Measurements from ENCODE around the gene PAX1. TPM values are rescaled to one million over a fixed set of nuclear protein-coding genes. Genes with fewer than 3 reads are reported as not detected.

The PAX1 gene
- not detected for total RNA-seq
- total RNA-seq, result 0 reads per million in 2 donors

GRCh38 chr20:21705575-21706260, at the start of gene PAX1:
PAX1 (plus strand) TSS chr20:21705664; CDS start chr20:21705713, 49 bp downstream.
- no peak within 1 kb of the TSS for H3K27ac Mint-ChIP-seq

GRCh38 chr20:21656308-21657067, 49.0 kb upstream of the PAX1 start:
- no peak for DNase-seq
- no peaks in the 10 kb centered on the region for H3K4me1 Mint-ChIP-seq
- no peaks in the 10 kb centered on the region for H3K36me3 Mint-ChIP-seq (ENCODE audit: low read depth)
- ATAC-seq, result no peak
- no peak overlapping the region for H3K27ac Mint-ChIP-seq
- H3K27me3 Mint-ChIP-seq, result peaks cover 12% of the 10 kb centered on the region
- H3K9me3 ChIP-seq (ENCODE audit: control insufficient read depth, low read length, poor library complexity, severe bottlenecking), result no peaks in the 10 kb centered on the region
- no peak overlapping the region for H3K4me3 Mint-ChIP-seq

More at GRCh38 chr20:21705575-21706260, at the start of gene PAX1:
- H3K4me1 Mint-ChIP-seq, result peaks cover 8% of the 10 kb centered on the region
- DNase-seq (no peak), ATAC-seq (no peak)
- no peaks in the 10 kb centered on the region for H3K9me3 ChIP-seq (ENCODE audit: control insufficient read depth, low read length, poor library complexity, severe bottlenecking)
- H3K27me3 Mint-ChIP-seq, result peaks cover 70% of the 10 kb centered on the region
- no peak within 1 kb of the TSS for H3K4me3 Mint-ChIP-seq
- peaks cover 18% of the 10 kb centered on the region for H3K36me3 Mint-ChIP-seq (ENCODE audit: low read depth)

- Mint-ChIP-seq H3K36me3 (ENCODE audit: low read depth) (no peaks in the 10 kb centered on the region), H3K4me3 (no peak overlapping the region), H3K4me1 (no peaks in the 10 kb centered on the region), H3K27ac (no peak overlapping the region), H3K27me3 (peaks cover 2% of the 10 kb centered on the region)
- DNase-seq (no peak), ATAC-seq (no peak)
- H3K9me3 ChIP-seq (ENCODE audit: control insufficient read depth, low read length, poor library complexity, severe bottlenecking), result no peaks in the 10 kb centered on the region
These were observed 43.9 kb upstream of the PAX1 start for GRCh38 chr20:21661488-21662055.

DNA sequence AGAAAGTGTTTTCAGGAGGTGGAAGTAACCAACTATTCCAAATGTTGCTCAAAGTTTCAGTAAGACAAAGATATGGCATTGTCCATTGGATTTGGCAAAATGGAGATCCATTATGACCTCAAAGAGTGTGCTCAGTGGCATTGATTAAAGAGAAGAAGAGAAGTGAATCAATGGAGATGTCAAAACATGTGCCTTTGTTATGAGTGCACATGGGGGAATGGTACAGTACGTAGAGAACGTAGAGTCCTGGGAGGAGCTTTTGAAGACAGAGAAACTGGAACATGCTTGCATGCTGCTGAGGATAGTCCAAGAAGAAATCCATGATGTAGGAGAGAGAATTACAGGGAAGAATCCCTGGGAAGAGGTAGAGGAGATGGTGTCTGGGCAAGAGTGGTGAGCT, 42.0 kb upstream of the PAX1 start:
- Mint-ChIP-seq H3K27me3 (no peaks in the 10 kb centered on the region), H3K27ac (no peak overlapping the region), H3K36me3 (ENCODE audit: low read depth) (no peaks in the 10 kb centered on the region), H3K4me3 (no peak overlapping the region), H3K4me1 (no peaks in the 10 kb centered on the region)
- DNase-seq (no peak), ATAC-seq (no peak)
- no peaks in the 10 kb centered on the region for H3K9me3 ChIP-seq (ENCODE audit: control insufficient read depth, low read length, poor library complexity, severe bottlenecking)

DNA sequence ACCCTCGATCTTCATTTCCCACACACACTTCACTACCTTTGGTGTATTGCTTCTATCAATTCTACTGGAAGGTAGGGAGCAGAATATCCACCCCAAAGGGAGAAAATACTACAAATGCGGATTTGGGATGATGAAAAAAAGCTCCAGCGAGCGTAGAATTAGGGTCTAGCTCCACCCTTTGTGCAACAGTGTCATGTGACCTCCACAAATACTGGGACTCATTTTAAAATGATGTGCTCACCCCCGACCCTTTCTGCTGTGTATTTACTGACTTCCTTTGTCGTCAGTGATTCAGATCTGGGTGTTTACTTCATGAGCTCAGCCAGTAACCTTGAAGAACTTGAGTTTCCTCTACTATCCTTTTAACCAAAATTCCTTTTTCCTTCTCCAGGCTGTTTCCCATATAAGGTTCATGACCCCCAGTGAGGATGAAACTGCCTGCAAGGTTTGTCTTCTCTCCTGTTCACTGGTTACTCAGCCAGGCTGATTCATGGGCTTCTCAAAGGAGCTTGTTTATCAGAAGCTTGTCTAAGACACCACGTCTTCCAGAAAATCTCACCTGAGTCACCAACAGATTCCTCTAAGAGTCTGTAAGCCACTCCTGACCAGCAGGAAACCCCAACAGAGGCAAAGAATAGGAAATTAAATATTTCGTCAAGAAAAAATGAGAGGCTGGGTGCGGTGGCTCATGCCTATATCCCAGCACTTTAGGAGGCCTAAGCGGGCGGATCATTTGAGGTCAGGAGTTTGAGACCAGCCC, 39.6 kb upstream of the PAX1 start:
- Mint-ChIP-seq H3K27ac (no peak overlapping the region), H3K4me3 (no peak overlapping the region), H3K36me3 (ENCODE audit: low read depth) (peaks cover under 1% of the 10 kb centered on the region), H3K4me1 (no peaks in the 10 kb centered on the region), H3K27me3 (peaks cover 4% of the 10 kb centered on the region)
- ATAC-seq (no peak), DNase-seq (no peak)
- H3K9me3 ChIP-seq (ENCODE audit: control insufficient read depth, low read length, poor library complexity, severe bottlenecking), result no peaks in the 10 kb centered on the region

DNA sequence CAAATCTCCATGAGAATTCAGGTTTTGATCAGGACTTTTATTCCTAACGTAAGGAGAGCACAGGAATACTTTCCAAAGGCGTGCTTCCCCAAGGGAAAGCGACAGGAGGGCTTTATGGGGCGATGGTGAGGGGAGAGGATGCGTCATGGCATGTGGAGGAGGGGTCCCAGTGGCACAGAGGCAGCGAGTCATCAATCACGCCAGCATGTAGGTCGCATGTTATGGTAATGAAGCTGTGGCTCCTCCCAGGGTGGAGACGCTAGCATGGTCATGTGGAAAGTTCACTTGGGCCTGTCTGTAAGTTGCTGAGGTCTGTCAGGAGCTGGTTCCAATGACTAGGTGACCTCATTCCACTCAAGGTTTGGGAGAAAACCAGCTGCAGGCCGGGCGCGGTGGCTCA, 35.3 kb upstream of the PAX1 start:
- Mint-ChIP-seq H3K4me3 (no peak overlapping the region), H3K4me1 (no peaks in the 10 kb centered on the region), H3K27me3 (peaks cover 4% of the 10 kb centered on the region), H3K27ac (no peak overlapping the region), H3K36me3 (ENCODE audit: low read depth) (peaks cover 4% of the 10 kb centered on the region)
- ATAC-seq (no peak), DNase-seq (no peak)
- H3K9me3 ChIP-seq (ENCODE audit: control insufficient read depth, low read length, poor library complexity, severe bottlenecking), result no peaks in the 10 kb centered on the region

DNA sequence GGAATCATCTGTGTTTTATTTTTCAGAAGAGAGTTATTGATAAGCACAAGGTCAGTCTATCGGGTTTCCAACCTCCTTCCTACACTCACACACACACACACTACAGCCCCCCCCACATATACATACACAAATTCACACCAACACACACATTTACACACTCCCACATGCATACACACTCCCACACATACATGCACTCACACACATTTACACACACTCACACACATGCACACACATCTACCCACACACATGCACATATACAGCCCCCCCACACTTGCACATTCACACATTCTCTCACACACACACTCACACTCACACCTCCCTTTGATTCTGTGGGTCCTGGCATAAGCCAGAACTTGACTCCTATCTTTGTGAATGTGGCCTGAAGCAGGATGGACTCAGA, 34.5 kb upstream of the PAX1 start:
- H3K9me3 ChIP-seq (ENCODE audit: control insufficient read depth, low read length, poor library complexity, severe bottlenecking), result no peaks in the 10 kb centered on the region
- H3K27me3 Mint-ChIP-seq, result peaks cover 4% of the 10 kb centered on the region
- H3K4me3 Mint-ChIP-seq, result no peak overlapping the region
- DNase-seq, result no peak
- no peaks in the 10 kb centered on the region for H3K4me1 Mint-ChIP-seq
- no peak overlapping the region for H3K27ac Mint-ChIP-seq
- peaks cover 4% of the 10 kb centered on the region for H3K36me3 Mint-ChIP-seq (ENCODE audit: low read depth)
- no peak for ATAC-seq

GRCh38 chr20:21677261-21677660, 28.2 kb upstream of the PAX1 start:
- ATAC-seq, result no peak
- H3K27me3 Mint-ChIP-seq, result peaks cover 6% of the 10 kb centered on the region
- H3K9me3 ChIP-seq (ENCODE audit: control insufficient read depth, low read length, poor library complexity, severe bottlenecking), result no peaks in the 10 kb centered on the region
- no peaks in the 10 kb centered on the region for H3K36me3 Mint-ChIP-seq (ENCODE audit: low read depth)
- no peak overlapping the region for H3K27ac Mint-ChIP-seq
- no peaks in the 10 kb centered on the region for H3K4me1 Mint-ChIP-seq
- no peak overlapping the region for H3K4me3 Mint-ChIP-seq
- no peak for DNase-seq

- H3K4me3 Mint-ChIP-seq, result no peak overlapping the region
- ATAC-seq (no peak), DNase-seq (no peak)
- H3K4me1 Mint-ChIP-seq, result no peaks in the 10 kb centered on the region
- H3K9me3 ChIP-seq (ENCODE audit: control insufficient read depth, low read length, poor library complexity, severe bottlenecking), result no peaks in the 10 kb centered on the region
- peaks cover 6% of the 10 kb centered on the region for H3K27me3 Mint-ChIP-seq
- H3K27ac Mint-ChIP-seq, result no peak overlapping the region
- H3K36me3 Mint-ChIP-seq (ENCODE audit: low read depth), result no peaks in the 10 kb centered on the region
These were observed 27.7 kb upstream of the PAX1 start for GRCh38 chr20:21677781-21678180.

GRCh38 chr20:21681234-21681921, 24.1 kb upstream of the PAX1 start:
- ATAC-seq (no peak), DNase-seq (no peak)
- H3K4me3 Mint-ChIP-seq, result no peak overlapping the region
- peaks cover 6% of the 10 kb centered on the region for H3K27me3 Mint-ChIP-seq
- H3K36me3 Mint-ChIP-seq (ENCODE audit: low read depth), result no peaks in the 10 kb centered on the region
- H3K27ac Mint-ChIP-seq, result no peak overlapping the region
- H3K4me1 Mint-ChIP-seq, result no peaks in the 10 kb centered on the region
- H3K9me3 ChIP-seq (ENCODE audit: control insufficient read depth, low read length, poor library complexity, severe bottlenecking), result no peaks in the 10 kb centered on the region

- no peak overlapping the region for H3K4me3 Mint-ChIP-seq
- H3K9me3 ChIP-seq (ENCODE audit: control insufficient read depth, low read length, poor library complexity, severe bottlenecking), result no peaks in the 10 kb centered on the region
- DNase-seq, result no peak
- no peaks in the 10 kb centered on the region for H3K36me3 Mint-ChIP-seq (ENCODE audit: low read depth)
- ATAC-seq, result no peak
- H3K27me3 Mint-ChIP-seq, result peaks cover 9% of the 10 kb centered on the region
- no peaks in the 10 kb centered on the region for H3K4me1 Mint-ChIP-seq
- no peak overlapping the region for H3K27ac Mint-ChIP-seq
These were observed 23.5 kb upstream of the PAX1 start for GRCh38 chr20:21681922-21682318.

- no peaks in the 10 kb centered on the region for H3K9me3 ChIP-seq (ENCODE audit: control insufficient read depth, low read length, poor library complexity, severe bottlenecking)
- no peak overlapping the region for H3K27ac Mint-ChIP-seq
- no peaks in the 10 kb centered on the region for H3K36me3 Mint-ChIP-seq (ENCODE audit: low read depth)
- no peak for ATAC-seq
- H3K4me3 Mint-ChIP-seq, result no peak overlapping the region
- no peak for DNase-seq
- H3K4me1 Mint-ChIP-seq, result no peaks in the 10 kb centered on the region
- H3K27me3 Mint-ChIP-seq, result peaks cover 10% of the 10 kb centered on the region
These were observed 22.9 kb upstream of the PAX1 start for GRCh38 chr20:21682521-21682954.

Measured in T-helper 17 cell (primary cell).